ENCODE results near the gene CYP1A2. TPM values are rescaled to one million over a fixed set of nuclear protein-coding genes. Genes with fewer than 3 reads are reported as not detected.
A peak's percentile ranks its signal among the peaks of the same experiment; 100 is the strongest.
"Not testable (repeated sequence)": the region's sequence is repeated elsewhere in the genome, so short reads cannot be mapped to it uniquely, and the experiment has no call there.

Gene CYP1A2, protein sequence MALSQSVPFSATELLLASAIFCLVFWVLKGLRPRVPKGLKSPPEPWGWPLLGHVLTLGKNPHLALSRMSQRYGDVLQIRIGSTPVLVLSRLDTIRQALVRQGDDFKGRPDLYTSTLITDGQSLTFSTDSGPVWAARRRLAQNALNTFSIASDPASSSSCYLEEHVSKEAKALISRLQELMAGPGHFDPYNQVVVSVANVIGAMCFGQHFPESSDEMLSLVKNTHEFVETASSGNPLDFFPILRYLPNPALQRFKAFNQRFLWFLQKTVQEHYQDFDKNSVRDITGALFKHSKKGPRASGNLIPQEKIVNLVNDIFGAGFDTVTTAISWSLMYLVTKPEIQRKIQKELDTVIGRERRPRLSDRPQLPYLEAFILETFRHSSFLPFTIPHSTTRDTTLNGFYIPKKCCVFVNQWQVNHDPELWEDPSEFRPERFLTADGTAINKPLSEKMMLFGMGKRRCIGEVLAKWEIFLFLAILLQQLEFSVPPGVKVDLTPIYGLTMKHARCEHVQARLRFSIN
- not detected for total RNA-seq

DNA sequence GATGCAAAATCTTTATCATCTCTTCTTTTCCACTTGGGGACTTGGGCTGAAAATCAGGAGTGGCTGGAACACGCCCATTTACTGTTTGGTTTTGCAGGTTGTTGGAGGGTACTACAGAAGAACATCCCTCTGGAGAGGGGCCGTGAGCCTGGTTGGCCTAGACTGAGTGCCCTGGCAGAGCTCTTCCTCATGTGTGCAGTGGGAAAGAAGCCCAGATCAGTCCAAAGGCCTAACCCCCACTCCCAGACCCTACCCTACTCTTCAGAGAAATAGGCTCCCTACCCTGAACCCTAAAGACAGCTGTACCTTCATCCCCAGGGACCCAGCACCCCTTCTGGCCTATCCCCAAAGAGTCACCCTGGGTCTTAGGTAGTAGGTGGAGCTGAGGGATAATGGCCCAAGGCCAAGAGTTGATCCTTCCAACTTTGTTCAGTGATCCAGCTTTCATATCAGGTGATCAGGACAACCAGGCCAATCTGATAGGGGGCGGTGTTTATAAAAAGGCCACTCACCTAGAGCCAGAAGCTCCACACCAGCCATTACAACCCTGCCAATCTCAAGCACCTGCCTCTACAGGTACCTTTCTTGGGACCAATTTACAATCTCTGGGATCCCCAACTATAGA, at the start of gene CYP1A2:
Gene CYP1A2, plus strand, starts transcription at position 524 of the 625 bp plus-strand sequence. CDS start 894 bp downstream, outside the sequence.
- peak; percentile 35 for ATAC-seq

DNA sequence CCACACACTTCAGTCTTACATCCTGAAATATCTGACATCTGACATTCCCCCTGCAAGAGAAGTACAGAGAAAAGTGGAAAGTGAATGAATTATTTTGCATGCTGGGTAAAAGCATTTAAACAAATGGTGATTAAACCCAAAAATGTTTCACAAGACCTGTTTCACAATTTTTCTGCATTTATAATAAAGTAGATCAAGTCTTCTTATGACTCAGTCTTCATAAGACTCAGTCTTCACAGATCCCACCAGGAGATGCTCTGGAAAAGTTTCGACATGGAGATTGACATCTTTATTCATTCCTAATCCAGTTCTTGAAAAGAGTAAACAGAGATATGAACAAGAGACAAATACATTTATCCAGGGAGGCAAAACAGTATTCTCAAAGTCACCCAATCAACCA, 39.6 kb upstream of the CYP1A2 start:
- ATAC-seq, result peak; percentile 37

DNA sequence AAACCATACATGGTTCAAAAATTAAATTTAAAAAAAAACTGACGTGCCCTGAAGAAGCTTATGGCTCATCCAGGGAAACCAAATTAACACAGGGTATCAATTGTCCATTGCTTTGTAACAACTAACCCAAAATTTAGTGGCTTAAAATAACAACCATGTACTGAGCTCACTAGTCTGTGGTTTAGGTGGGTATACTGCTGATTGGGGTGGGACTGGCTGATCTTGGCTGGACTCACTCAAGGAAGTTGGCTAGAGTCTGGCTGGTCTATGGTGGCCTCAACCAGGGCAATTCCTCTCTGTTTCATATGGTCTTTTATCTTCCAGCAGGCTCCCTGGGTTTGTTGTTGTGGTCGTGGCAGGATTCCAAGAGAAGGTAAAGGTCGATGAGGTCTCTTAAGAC, 38.8 kb upstream of the CYP1A2 start:
- ATAC-seq, result no peak

DNA sequence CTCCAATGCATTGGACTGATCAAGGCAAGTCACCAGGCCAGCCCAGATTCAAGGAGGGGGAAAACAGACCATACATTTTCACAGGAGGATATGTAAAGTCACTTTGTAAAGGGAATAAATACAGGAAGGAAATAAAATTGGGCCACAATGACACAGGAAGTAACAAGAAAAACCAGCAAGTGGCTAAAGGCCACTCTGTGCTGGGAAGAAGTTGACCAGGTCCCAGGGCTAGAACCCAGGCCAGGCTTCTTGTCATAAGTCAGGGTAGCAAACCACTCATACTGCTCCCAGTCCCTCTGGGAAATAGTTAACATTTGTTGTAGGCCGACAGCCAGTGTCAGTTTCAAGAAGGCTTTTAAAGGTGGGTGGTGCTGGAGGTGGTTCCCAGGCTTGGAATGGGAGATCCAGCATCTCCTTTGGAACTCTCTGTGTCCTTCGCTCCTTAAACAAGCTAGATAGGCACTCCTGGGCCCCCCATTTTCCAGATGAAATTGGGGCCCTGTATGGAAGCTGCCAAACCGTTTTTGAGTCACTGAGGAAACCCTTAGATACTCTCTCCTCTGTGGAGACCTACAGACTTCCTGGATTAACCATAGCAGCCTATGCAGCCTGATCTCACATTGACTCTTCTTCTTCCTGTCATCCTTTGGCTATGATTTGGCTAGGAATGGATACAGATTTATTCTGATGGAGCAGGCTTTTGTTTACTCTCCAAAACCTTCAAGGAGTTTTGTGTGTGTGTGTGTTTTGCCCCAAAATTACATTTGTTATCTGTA, 38.1 kb upstream of the CYP1A2 start:
- no peak for ATAC-seq

DNA sequence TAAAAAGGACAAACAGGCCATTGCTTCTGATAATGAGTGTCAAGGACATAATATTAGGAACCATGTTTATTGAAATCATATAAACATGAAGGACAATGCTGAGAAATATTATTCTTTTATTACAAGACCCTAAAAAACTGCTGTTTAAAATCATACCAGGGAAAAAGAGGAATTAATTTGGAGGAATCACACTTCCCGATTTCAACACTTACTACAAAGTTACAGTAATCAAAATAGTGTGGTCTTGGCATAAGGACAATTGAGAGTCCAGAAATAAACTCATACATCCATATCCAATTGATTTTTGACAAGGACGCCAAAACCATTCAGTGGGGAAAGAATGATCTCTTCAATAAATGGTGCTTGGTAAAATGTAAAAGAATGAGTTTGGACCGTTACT, 36.3 kb upstream of the CYP1A2 start:
- no peak for ATAC-seq

DNA sequence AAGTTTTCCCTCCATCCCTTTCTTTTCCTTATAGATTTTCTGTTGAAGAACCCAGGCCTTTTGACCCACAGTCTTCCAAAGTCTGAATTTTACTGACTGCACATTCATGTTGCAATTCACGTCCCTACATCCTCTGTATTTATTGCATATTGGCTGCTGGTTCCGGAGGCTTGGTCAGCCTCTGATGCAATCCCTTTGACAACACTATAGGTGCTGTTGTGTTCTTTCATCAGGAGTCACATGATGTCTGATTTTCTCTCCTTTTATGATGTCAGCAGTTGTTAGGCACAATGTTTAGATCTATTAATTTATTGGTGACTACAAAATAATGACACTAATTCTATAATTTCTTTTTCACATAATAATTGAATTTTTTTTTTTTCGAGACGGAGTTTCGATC, 32.0 kb upstream of the CYP1A2 start:
- ATAC-seq, result no peak

DNA sequence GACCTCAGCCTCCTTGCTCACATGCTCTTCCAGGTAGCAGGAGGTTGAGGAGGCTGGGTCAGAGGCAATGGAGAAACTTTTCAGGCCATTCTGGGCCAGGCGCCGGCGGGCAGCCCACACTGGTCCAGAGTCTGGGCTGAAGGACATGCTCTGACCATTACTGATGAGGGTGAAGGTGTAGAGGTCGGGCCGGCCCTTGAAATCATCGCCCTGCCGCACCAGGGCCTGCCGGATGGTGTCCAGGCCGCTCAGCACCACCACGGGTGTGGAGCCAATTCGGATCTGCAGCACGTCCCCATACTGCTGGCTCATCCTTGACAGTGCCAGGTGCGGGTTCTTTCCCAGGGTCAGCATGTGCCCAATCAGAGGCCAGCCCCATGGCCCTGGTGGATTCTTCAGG, 26.1 kb upstream of the CYP1A2 start:
- no peak for ATAC-seq

DNA sequence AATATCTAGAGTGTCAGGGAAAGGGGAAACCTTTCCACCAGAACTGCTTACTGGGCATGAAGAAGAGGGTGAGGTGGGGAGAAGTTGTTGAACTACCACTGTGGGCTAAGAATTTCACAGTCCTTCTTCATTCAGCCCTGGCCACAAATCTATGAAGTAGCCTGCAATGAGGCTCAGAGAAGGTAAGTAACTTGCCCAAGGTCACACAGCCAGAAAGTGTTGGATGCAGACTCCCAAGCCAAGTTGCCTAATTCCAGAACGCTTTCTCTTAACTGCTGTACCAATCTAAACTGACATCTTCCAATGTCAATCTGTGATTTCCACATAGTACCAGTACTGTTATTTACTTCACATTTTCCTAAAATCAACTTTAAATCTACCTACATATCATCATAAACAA, 25.5 kb upstream of the CYP1A2 start:
- no peak for ATAC-seq

DNA sequence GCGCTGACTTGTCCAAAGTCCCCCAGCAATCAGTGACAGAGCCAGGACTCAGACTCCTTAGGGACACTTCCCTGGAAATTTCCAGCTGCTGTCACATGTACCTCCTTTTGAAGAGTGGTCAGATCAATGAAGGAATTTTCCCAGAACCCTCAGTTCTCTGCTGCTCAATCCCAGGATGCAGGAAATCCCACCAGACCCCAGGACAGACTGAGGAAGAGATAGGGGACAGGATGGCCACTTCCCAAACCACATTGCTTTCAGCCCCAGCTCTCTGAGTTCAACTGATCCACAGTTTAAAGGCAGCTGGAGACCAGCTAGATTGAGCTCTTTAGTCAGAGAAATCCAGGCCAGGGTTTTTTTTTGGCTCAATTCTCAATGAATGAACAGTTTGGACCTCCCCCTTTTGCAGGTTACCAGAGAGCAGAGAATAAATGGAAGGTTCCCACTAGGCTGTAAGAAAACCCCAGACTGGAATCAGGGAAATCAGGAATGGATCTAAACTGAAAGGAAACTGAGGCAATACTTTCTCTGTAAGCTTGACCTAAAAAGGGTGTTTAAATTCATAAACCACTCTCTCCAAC, 24.8 kb upstream of the CYP1A2 start:
- peak; percentile 36 for ATAC-seq

DNA sequence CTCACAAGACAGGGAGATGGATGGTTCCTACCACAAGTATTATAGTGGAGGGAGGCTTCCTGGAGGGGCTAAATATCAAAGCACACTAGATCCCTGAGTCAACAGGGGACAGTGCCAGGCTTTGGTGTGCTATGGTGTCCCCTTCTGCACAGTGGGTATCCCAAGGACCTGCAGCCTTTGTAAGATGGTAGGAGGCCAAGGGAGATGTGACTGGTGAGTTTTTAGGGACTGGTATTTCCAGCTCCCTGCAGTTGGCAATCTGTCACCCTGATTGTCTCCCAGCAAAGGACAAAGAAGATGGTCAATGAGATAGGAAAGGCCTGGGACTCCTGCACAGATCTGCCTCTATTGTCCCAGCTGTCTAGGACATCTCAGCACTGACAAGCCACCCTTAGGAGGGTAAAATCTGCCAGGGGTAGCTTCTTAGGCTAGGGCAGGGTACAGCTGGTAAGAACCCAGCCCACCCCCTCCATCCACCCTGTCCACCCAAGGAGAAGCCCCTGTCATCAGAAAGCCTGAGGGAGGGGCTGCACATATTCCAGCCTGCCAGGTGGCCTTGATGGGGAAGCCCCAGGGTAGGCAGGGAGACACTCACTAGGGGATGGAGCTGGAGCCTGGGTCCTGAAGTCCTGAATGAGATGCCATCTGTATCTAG, 23.9 kb upstream of the CYP1A2 start:
- ATAC-seq, result no peak

DNA sequence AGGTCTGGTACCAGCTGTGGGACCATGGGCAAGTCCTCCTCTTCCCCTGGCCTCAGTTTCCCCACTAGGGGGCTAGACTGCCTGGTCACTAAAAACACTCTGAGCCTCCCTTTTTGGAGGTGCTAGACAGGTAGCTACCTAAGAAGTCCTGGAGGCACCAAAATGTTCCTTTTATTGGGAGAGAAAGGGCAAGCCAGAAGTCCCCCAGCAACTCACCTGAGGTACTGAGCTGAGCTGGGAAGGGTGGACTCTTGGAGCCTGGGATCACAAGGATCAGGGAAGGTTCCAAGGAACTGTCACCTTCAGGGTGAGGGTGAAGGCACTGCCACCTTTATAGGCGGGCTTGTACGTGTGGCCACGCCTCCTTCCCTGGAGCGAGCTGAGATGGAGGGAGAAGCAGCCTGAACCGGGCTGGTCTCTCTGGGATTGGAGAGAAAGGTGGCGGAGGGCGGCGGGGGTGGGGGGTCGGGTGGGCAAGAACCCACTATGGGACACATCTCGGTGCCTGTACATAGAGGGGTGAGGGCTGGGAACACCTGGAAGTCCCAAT, 23.3 kb upstream of the CYP1A2 start, which contains the start of gene CYP1A1:
Gene CYP1A1, minus strand, starts transcription at position 304 of the 550 bp plus-strand sequence. CDS start 2,431 bp downstream, outside the sequence.
- peak; percentile 50 for ATAC-seq

DNA sequence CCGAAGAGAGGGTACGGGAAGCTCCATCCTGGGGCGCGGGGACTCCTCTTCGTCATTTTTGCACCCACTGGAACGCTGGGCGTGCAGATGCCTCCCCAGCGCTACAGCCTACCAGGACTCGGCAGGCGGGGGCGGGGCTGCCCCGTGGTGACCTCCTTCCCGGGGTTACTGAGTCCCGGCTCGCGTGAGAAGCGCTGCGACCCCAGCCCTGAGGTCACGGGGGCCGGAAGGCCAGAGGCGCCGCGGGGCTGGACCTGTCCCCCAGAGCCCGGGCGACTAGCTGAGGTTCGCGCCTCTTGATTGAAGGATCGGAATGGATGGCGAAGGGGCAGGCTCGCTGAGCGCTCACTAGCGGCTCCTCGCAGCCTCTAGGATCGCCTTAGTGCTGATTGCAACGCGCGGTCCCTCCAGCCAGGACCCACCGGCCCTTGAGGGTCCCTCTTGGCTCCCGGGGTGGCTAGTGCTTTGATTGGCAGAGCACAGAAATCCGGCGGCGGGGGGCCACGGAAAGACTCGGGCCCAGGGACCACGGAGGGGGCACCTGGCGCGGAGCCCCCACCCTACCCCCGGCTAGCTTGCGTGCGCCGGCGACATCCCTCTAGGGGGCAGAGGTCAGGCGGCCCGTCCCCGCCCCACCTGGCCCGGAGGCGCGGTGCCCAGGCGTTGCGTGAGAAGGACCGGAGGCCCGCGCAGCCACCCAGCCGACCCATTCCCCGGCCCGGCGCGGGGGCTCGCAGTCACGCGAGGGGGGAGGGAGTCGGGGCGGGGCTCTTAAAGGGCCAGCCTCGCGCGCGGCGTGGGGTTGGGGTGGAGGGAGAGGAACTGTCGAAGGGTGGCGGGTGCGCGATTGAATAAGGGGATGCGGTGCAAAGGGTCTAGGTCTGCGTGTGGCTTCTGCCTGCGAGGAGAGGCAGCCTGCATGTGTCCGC, 22.5 kb upstream of the CYP1A2 start:
- peak; percentile 43 for ATAC-seq

DNA sequence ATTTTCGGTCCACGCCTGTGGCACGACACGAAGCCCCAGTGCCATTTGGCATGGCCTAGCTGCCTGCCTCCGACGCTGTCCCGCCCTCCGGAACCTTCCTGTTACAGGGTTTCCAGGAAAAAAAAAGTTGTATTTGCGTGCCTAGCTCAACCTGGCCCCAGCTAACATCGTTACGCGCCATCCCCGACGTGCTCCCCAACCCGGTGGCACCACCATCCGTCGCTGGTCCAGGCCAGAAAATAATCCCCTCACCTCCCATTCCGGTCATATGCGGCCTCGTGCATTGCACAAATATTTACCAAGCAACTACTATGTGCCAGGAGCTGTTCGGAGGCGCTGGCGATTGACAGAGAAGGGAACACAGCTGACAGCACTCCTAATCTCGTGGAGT, 21.9 kb upstream of the CYP1A2 start:
- ATAC-seq, result peak; percentile 10

DNA sequence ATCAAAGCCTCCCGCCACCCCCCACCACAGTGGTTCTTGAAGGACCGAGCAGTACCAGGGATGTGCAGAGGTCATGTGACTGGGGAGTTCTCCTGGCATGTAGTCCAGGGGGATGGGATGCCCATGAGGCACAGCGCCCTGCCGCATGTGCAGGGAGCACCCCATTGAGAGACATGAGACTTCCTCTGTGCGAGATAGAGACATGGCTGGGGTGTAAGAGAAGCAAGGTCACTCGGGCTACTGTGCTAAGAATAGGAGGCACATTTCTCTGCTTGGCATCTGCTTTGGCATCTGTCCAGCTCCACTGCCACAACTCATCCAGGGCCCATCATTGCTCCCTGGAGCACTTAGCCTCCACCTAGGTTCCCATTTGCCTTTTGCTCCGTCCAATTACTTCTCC, 20.9 kb upstream of the CYP1A2 start:
- no peak for ATAC-seq

DNA sequence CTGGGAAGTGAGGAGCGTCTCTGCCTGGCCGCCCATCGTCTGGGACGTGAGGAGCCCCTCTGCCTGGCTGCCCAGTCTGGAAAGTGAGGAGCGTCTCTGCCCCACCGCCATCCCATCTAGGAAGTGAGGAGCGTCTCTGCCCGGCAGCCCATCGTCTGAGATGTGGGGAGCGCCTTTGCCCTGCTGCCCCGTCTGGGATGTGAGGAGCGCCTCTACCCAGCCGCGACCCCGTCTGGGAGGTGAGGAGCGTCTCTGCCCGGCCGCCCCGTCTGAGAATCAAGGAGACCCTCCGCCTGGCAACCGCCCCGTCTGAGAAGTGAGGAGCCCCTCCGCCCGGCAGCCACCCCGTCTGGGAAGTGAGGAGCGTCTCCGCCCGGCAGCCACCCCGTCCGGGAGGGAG, 19.9 kb upstream of the CYP1A2 start:
- ATAC-seq, result not testable (repeated sequence)

DNA sequence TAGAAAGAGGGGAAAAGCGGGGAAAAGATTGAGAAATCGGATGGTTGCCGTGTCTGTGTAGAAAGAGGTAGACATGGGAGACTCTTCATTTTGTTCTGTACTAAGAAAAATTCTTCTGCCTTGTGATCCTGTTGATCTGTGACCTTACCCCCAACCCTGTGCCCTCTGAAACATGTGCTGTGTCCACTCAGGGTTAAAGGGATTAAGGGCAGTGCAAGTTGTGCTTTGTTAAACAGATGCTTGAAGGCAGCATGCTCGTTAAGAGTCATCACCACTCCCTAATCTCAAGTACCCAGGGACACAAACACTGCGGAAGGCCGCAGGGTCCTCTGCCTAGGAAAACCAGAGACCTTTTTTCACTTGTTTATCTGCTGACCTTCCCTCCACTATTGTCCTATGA, 19.3 kb upstream of the CYP1A2 start:
- ATAC-seq, result not testable (repeated sequence)

DNA sequence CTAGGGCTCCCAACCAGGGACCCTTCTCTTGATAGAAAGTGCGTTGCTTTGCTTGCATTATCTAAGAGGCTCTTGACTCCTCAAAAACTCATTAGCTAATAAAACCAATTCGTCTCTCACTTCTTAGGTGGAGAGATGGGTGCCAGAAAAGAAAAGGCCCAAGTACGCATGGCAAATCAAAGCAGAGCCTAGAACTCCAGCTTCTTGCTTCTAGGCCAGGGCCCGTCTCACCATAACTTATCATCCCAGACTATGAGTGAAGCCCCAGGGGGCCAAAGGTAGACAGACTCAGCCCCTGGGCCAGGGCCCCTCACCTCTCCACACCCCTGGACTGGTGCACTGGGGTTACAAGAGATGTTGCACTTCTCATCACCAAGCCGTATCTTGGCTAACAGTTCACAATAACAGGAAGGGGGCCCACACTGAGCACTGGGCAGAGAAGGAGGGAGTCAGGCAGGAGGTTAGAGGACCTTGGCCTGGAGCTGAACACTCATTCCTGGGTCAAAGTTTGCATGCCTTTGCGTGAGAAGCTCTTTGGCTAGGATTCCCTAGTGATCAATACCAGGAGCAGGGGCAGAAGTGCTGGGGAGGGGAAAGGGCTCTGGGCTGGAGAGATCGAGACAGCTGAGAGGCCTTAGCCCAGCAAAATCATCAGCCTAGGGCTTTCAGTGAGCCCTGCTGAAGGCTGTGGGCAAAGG, 17.9 kb upstream of the CYP1A2 start:
- no peak for ATAC-seq

DNA sequence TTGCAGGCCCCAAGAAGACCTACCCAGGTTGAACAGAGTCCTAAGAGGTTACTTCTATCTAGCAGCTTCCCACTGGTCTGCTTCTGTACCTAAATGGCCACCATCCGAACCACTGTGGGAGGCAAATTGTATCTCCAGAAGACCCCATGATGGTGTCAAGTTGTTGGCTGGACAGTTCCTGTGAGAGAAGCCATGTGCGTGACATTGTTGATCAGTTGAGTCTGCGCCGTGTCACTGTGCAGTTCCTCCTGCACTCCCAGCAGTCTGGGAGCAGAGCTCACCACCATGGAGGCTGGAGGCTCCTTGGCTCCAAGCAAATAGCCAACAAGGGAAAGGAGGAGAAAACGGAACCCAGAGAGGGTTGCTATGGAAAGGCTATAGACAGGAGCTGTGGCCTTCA, 15.8 kb upstream of the CYP1A2 start:
- ATAC-seq, result peak; percentile 35

DNA sequence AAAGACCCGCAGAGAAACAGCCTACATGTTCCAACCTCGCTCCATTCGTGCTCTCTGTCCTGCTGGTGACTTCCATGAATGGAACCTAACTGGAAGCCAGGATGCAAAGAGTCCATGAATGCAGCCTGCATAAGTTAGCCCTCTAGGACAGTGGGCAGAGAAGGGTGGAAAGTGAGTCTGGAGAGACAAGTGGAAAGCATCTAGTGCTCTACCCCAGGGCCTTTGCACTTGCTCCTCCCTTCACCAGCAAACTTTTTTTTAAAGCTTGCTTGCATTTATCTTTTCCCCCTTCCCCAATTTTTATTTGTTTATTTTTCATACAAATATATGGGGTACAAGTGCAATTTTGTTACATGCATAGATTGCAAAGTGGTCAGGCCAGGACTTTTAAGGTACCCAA, 15.4 kb upstream of the CYP1A2 start:
- ATAC-seq, result no peak

DNA sequence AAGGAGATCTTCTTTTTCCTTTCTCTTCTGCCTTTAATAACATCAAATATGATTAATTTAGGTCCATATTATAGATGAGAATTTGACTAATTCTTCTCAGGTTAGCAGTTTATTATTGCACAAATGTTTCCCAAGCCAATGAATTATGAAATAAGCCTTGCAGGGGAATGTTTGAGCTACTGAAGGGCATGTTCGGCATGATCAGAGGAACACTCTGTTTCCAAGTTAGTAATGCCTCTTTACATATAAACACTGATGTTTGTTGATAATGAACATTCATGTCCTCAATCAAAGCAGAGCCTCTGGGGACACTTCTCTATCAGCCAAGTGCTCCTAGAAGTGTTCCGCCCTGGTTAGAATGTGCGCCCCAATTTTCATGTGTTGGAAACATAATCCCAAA, 13.3 kb upstream of the CYP1A2 start:
- no peak for ATAC-seq

All from esophagus mucosa (tissue), 1 donor.